ENCODE results near the gene TMC4. TPM values are rescaled to one million over a fixed set of nuclear protein-coding genes. Genes with fewer than 3 reads are reported as not detected.
"Not testable (repeated sequence)": the region's sequence is repeated elsewhere in the genome, so short reads cannot be mapped to it uniquely, and the experiment has no call there.

The TMC4 gene
- total and polyA plus RNA-seq, 2 donors from 2014 or later: 64.6 to 98.9 TPM

- H3K27ac ChIP-seq (ENCODE audit: low read depth in 2 of 2, low read length in 2 of 2): peak overlapping the region; percentile 87 to 93
- H3K4me3 ChIP-seq (ENCODE audit: low read length in 3 of 3): no peak overlapping the region
- TF ChIP-seq CTCF (IDR thresholded peaks at IDR 0.05; ENCODE audit: borderline replicate concordance, extremely low read depth, insufficient read depth): no peak
- FAIRE-seq: no peak
- intact Hi-C loops (cut with DNase I): no loop called here
- no peak for DNase-seq
- peaks cover 6 to 34% (median 24%) of the 10 kb centered on the region in 3 donors for H3K4me1 ChIP-seq (ENCODE audit: control insufficient read depth in 2 of 3, insufficient read depth in 2 of 3, low read depth in 1 of 3, low read length in 3 of 3)
- no peaks in the 10 kb centered on the region for H3K9me3 ChIP-seq (ENCODE audit: control insufficient read depth in 2 of 3, insufficient read depth in 1 of 3, low read length in 3 of 3)
- H3K27me3 ChIP-seq (ENCODE audit: control insufficient read depth, insufficient read depth, low read length): no peaks in the 10 kb centered on the region
- no peak overlapping the region for H3K9ac ChIP-seq (ENCODE audit: low read length in 3 of 3)
- H3K36me3 ChIP-seq (ENCODE audit: control insufficient read depth in 2 of 3, insufficient read depth in 3 of 3, low read length in 3 of 3): peaks cover 6 to 42% (median 27%) of the 10 kb centered on the region in 3 donors
These were observed 35.8 kb upstream of the TMC4 start for GRCh38 chr19:54208784-54209057.

GRCh38 chr19:54207983-54208783, 35.2 kb upstream of the TMC4 start:
- H3K36me3 ChIP-seq (ENCODE audit: control insufficient read depth in 2 of 3, insufficient read depth in 3 of 3, low read length in 3 of 3): peaks cover 7 to 42% (median 27%) of the 10 kb centered on the region in 3 donors
- H3K9ac ChIP-seq (ENCODE audit: low read length in 3 of 3): no peak overlapping the region

GRCh38 chr19:54207676-54207982, 34.7 kb upstream of the TMC4 start:
- FAIRE-seq (no peak), DNase-seq (peak in 1 of 5 donors; percentile 77)
- Histone ChIP-seq H3K4me1 (ENCODE audit: control insufficient read depth in 2 of 3, insufficient read depth in 2 of 3, low read depth in 1 of 3, low read length in 3 of 3) (peaks cover 10 to 40% (median 31%) of the 10 kb centered on the region in 3 donors), H3K27ac (ENCODE audit: low read depth in 2 of 2, low read length in 2 of 2) (peak overlapping the region in 1 of 2 donors; percentile 29), H3K9me3 (ENCODE audit: control insufficient read depth in 2 of 3, insufficient read depth in 1 of 3, low read length in 3 of 3) (no peaks in the 10 kb centered on the region), H3K36me3 (ENCODE audit: control insufficient read depth in 2 of 3, insufficient read depth in 3 of 3, low read length in 3 of 3) (peaks cover 12 to 48% (median 28%) of the 10 kb centered on the region in 3 donors), H3K4me3 (ENCODE audit: low read length in 3 of 3) (no peak overlapping the region), H3K9ac (ENCODE audit: low read length in 3 of 3) (no peak overlapping the region), H3K27me3 (ENCODE audit: control insufficient read depth, insufficient read depth, low read length) (no peaks in the 10 kb centered on the region)
- no peak for TF ChIP-seq CTCF (IDR thresholded peaks at IDR 0.05; ENCODE audit: borderline replicate concordance, extremely low read depth, insufficient read depth)
- intact Hi-C loops (cut with DNase I): no loop called here

More at GRCh38 chr19:54207983-54208783, 35.2 kb upstream of the TMC4 start:
- intact Hi-C loops (cut with DNase I): no loop called here
- Histone ChIP-seq H3K9me3 (ENCODE audit: control insufficient read depth in 2 of 3, insufficient read depth in 1 of 3, low read length in 3 of 3) (no peaks in the 10 kb centered on the region), H3K4me3 (ENCODE audit: low read length in 3 of 3) (no peak overlapping the region), H3K4me1 (ENCODE audit: control insufficient read depth in 2 of 3, insufficient read depth in 2 of 3, low read depth in 1 of 3, low read length in 3 of 3) (peaks cover 7 to 34% (median 25%) of the 10 kb centered on the region in 3 donors), H3K27me3 (ENCODE audit: control insufficient read depth, insufficient read depth, low read length) (no peaks in the 10 kb centered on the region), H3K27ac (ENCODE audit: low read depth in 2 of 2, low read length in 2 of 2) (peak overlapping the region; percentile 71 to 93)
- DNase-seq (peak in 4 of 5 donors; percentile 16 to 79 (median 40)), FAIRE-seq (no peak)
- no peak for TF ChIP-seq CTCF (IDR thresholded peaks at IDR 0.05; ENCODE audit: borderline replicate concordance, extremely low read depth, insufficient read depth)

GRCh38 chr19:54207193-54207592, 34.2 kb upstream of the TMC4 start:
- H3K36me3 ChIP-seq (ENCODE audit: control insufficient read depth in 2 of 3, insufficient read depth in 3 of 3, low read length in 3 of 3): peaks cover 16 to 52% (median 32%) of the 10 kb centered on the region in 3 donors
- peaks cover 12 to 44% (median 35%) of the 10 kb centered on the region in 3 donors for H3K4me1 ChIP-seq (ENCODE audit: control insufficient read depth in 2 of 3, insufficient read depth in 2 of 3, low read depth in 1 of 3, low read length in 3 of 3)
- H3K27ac ChIP-seq (ENCODE audit: low read depth in 2 of 2, low read length in 2 of 2); intact Hi-C loops (cut with DNase I); H3K9ac ChIP-seq (ENCODE audit: low read length in 3 of 3); H3K4me3 ChIP-seq (ENCODE audit: low read length in 3 of 3); H3K27me3 ChIP-seq (ENCODE audit: control insufficient read depth, insufficient read depth, low read length); FAIRE-seq; H3K9me3 ChIP-seq (ENCODE audit: control insufficient read depth in 2 of 3, insufficient read depth in 1 of 3, low read length in 3 of 3): not testable (repeated sequence)
- peak in 1 of 5 donors; percentile 63 for DNase-seq
